Body of pancreas (tissue), 4 donors: ENCODE measurements around the gene SKAP1.

Experiments
- POLR2A ChIP-seq, 3 donors: fragments of 450-650 bp; IDR thresholded peaks; one replicate each; pipeline ENCODE4 v1.6.1; 2016; ENCODE audit warnings: antibody characterized with exemption in 3 of 3, mild to moderate bottlenecking in 2 of 3
- TF ChIP-seq, protein P1 (sequence below), 7 experiments: fragments of 450-650 bp in 4 of 7; fragments of 200-600 bp in 3 of 7; sonication (generic) in 3 of 7; IDR thresholded peaks; one replicate each; pipeline ENCODE4 v1.5.1; 2016 to 2019; ENCODE audit warnings: antibody characterized with exemption in 7 of 7

DNA sequence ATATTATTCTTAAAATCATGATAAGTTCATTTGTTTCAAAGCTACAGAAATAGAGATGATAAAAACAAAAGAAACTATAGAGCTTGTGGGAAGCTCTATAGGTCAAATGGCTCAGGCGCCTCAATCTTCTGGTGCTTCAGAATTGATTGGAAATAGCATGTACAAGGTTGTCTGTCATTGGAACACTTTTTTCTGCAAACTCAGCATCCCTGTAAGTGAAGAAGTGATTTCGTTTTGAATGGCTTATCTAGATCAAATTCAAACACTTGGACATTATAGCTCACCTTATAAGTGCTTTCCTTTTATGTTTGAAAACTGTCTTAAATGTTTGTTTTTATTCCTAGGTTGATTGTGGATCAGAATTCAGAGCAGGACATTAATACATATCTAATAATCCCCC lies 103.7 kb downstream of the SKAP1 start:
- TF ChIP-seq, protein P1, sequence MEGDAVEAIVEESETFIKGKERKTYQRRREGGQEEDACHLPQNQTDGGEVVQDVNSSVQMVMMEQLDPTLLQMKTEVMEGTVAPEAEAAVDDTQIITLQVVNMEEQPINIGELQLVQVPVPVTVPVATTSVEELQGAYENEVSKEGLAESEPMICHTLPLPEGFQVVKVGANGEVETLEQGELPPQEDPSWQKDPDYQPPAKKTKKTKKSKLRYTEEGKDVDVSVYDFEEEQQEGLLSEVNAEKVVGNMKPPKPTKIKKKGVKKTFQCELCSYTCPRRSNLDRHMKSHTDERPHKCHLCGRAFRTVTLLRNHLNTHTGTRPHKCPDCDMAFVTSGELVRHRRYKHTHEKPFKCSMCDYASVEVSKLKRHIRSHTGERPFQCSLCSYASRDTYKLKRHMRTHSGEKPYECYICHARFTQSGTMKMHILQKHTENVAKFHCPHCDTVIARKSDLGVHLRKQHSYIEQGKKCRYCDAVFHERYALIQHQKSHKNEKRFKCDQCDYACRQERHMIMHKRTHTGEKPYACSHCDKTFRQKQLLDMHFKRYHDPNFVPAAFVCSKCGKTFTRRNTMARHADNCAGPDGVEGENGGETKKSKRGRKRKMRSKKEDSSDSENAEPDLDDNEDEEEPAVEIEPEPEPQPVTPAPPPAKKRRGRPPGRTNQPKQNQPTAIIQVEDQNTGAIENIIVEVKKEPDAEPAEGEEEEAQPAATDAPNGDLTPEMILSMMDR (IDR thresholded peaks at IDR 0.05) = no peak
- TF ChIP-seq POLR2A (IDR thresholded peaks at IDR 0.05) = no peak
